ENCODE results near the gene PELO. TPM values are rescaled to one million over a fixed set of nuclear protein-coding genes. Genes with fewer than 3 reads are reported as not detected.

PELO gene
- total RNA-seq, 2 experiments from 2014 or later: 4.3 to 4.5 TPM

DNA sequence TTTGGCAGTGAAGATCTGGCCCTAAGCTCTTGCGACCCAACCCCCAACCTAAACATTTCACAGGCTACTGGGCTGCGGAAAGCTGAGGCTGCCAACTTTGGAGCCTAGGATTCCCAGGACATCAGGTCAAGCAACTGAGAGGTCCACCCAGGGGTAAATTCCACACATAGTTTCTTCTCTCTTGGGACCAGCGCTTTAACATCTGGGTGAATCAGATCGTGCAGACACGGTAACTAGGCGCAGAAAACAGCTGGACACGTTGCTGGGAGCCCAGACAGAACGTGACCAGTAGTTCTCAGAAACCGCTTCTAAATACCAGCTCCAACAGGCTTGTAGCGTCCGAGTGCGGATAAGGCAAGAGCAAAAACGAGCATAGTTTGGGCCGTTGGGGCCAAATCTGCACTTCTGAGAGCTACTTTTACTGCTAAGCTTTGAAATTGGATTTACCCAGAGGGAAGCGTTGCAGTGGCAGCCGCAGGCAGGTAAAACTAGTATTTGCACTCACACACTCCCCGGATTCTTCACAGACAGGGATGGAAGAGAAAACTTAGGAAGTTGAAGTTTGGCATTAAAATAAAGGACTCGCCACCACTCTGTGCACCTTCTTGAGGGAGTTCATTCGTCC, 11.8 kb downstream of the PELO start:
- H3K4me3 ChIP-seq (ENCODE audit: low read length): peak overlapping the region; percentile 93
- DNase-seq: no peak
- H3K4me1 Mint-ChIP-seq (ENCODE audit: low read depth): peaks cover 66% of the 10 kb centered on the region

GRCh38 chr5:52799983-52800393, 12.3 kb downstream of the PELO start:
- Histone ChIP-seq H3K27ac (ENCODE audit: low read depth in 1 of 2, low read length in 2 of 2) (peak overlapping the region; percentile 46 to 75), H3K4me1 (ENCODE audit: insufficient read depth, low read length) (peaks cover 29% of the 10 kb centered on the region), H3K9me3 (ENCODE audit: control insufficient read depth in 1 of 2, insufficient read depth in 1 of 2, low read length in 2 of 2) (no peaks in the 10 kb centered on the region), H3K36me3 (ENCODE audit: insufficient read depth, low read length) (peaks cover 8% of the 10 kb centered on the region), H3K4me3 (ENCODE audit: low read length) (peak overlapping the region; percentile 93), H3K27me3 (ENCODE audit: control insufficient read depth in 1 of 2, insufficient read depth in 2 of 2, low read length in 2 of 2) (no peaks in the 10 kb centered on the region)
- CTCF ChIA-PET: interaction anchor here (0.7 to 2.8 kb wide), 4 partner anchors 13 to 1717 kb away, joined by 3 to 11 read pairs (median 8); partner anchors contain the start of genes ITGA1, PELO and SNX18
- TF ChIP-seq, protein P1, sequence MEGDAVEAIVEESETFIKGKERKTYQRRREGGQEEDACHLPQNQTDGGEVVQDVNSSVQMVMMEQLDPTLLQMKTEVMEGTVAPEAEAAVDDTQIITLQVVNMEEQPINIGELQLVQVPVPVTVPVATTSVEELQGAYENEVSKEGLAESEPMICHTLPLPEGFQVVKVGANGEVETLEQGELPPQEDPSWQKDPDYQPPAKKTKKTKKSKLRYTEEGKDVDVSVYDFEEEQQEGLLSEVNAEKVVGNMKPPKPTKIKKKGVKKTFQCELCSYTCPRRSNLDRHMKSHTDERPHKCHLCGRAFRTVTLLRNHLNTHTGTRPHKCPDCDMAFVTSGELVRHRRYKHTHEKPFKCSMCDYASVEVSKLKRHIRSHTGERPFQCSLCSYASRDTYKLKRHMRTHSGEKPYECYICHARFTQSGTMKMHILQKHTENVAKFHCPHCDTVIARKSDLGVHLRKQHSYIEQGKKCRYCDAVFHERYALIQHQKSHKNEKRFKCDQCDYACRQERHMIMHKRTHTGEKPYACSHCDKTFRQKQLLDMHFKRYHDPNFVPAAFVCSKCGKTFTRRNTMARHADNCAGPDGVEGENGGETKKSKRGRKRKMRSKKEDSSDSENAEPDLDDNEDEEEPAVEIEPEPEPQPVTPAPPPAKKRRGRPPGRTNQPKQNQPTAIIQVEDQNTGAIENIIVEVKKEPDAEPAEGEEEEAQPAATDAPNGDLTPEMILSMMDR (IDR thresholded peaks at IDR 0.05): no peak
- Mint-ChIP-seq H3K4me3 (peak overlapping the region; percentile 98), H3K9me3 (no peaks in the 10 kb centered on the region), H3K36me3 (ENCODE audit: low read depth) (peaks cover 22% of the 10 kb centered on the region), H3K27ac (peak overlapping the region; percentile 88), H3K4me1 (ENCODE audit: low read depth) (peaks cover 69% of the 10 kb centered on the region), H3K27me3 (no peaks in the 10 kb centered on the region)
- POLR2A ChIA-PET: interaction anchor here (0.6 to 2.8 kb wide), 10 partner anchors 10 to 145 kb away, joined by 3 to 22 read pairs (median 3); partner anchors contain the start of genes ITGA1 and PELO
- ATAC-seq (ENCODE audit: poor library complexity) (peak; percentile 87), DNase-seq (peak; percentile 90 to 98 (median 94))
- intact Hi-C loops (cut with DNase I, micrococcal nuclease): loop anchor here (1.0 to 10.0 kb wide), 3 partner anchors 13 to 1505 kb away; partner anchors contain the start of genes ITGA1 (in 1 of the 2) and PELO (in 1 of the 2)

More for the DNA sequence above, 11.8 kb downstream of the PELO start:
- Mint-ChIP-seq H3K4me3 (peak overlapping the region; percentile 98), H3K27ac (peak overlapping the region; percentile 88), H3K27me3 (no peaks in the 10 kb centered on the region), H3K9me3 (no peaks in the 10 kb centered on the region), H3K36me3 (ENCODE audit: low read depth) (peaks cover 22% of the 10 kb centered on the region)
- intact Hi-C loops (cut with DNase I, micrococcal nuclease): loop anchor here in 1 of 2 experiments (5.0 kb wide), 1 partner anchor 313 kb away; no protein-coding TSS in a partner anchor
- H3K9me3 ChIP-seq (ENCODE audit: control insufficient read depth in 1 of 2, insufficient read depth in 1 of 2, low read length in 2 of 2): no peaks in the 10 kb centered on the region
- ChIA-PET CTCF (interaction anchor here (0.7 to 2.8 kb wide), 4 partner anchors 12 to 1718 kb away, joined by 3 to 11 read pairs (median 8); partner anchors contain the start of genes ITGA1, PELO and SNX18), POLR2A (interaction anchor here (0.6 to 2.8 kb wide), 10 partner anchors 8 to 144 kb away, joined by 3 to 22 read pairs (median 3); partner anchors contain the start of genes ITGA1 and PELO)
- peak overlapping the region; percentile 46 to 75 for H3K27ac ChIP-seq (ENCODE audit: low read depth in 1 of 2, low read length in 2 of 2)
- peaks cover 29% of the 10 kb centered on the region for H3K4me1 ChIP-seq (ENCODE audit: insufficient read depth, low read length)
- H3K36me3 ChIP-seq (ENCODE audit: insufficient read depth, low read length): peaks cover 8% of the 10 kb centered on the region
- TF ChIP-seq, protein P1 (IDR thresholded peaks at IDR 0.05): no peak
- H3K27me3 ChIP-seq (ENCODE audit: control insufficient read depth in 1 of 2, insufficient read depth in 2 of 2, low read length in 2 of 2): no peaks in the 10 kb centered on the region
- peak; percentile 45 for ATAC-seq (ENCODE audit: poor library complexity)

DNA sequence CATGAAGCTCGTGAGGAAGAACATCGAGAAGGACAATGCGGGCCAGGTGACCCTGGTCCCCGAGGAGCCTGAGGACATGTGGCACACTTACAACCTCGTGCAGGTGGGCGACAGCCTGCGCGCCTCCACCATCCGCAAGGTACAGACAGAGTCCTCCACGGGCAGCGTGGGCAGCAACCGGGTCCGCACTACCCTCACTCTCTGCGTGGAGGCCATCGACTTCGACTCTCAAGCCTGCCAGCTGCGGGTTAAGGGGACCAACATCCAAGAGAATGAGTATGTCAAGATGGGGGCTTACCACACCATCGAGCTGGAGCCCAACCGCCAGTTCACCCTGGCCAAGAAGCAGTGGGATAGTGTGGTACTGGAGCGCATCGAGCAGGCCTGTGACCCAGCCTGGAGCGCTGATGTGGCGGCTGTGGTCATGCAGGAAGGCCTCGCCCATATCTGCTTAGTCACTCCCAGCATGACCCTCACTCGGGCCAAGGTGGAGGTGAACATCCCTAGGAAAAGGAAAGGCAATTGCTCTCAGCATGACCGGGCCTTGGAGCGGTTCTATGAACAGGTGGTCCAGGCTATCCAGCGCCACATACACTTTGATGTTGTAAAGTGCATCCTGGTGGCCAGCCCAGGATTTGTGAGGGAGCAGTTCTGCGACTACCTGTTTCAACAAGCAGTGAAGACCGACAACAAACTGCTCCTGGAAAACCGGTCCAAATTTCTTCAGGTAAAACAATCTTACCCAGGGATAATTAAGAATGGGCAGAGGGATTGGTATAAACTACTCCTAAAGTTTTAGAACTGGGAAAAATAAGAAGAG, 12.9 kb downstream of the PELO start:
- peaks cover 69% of the 10 kb centered on the region for H3K4me1 Mint-ChIP-seq (ENCODE audit: low read depth)
- H3K36me3 Mint-ChIP-seq (ENCODE audit: low read depth): peaks cover 22% of the 10 kb centered on the region

More for the DNA sequence above, 12.9 kb downstream of the PELO start:
- Mint-ChIP-seq H3K4me3 (peak overlapping the region; percentile 98), H3K9me3 (no peaks in the 10 kb centered on the region), H3K27me3 (no peaks in the 10 kb centered on the region), H3K27ac (peak overlapping the region; percentile 88)
- H3K27me3 ChIP-seq (ENCODE audit: control insufficient read depth in 1 of 2, insufficient read depth in 2 of 2, low read length in 2 of 2): no peaks in the 10 kb centered on the region
- peaks cover 15% of the 10 kb centered on the region for H3K36me3 ChIP-seq (ENCODE audit: insufficient read depth, low read length)
- H3K4me3 ChIP-seq (ENCODE audit: low read length): peak overlapping the region; percentile 93
- TF ChIP-seq, protein P1 (IDR thresholded peaks at IDR 0.05): no peak
- ChIA-PET POLR2A (interaction anchor here (0.6 to 2.8 kb wide), 7 partner anchors 11 to 145 kb away, joined by 3 to 22 read pairs (median 5); partner anchors contain the start of genes ITGA1 and PELO), CTCF (interaction anchor here (1.5 to 2.8 kb wide), 3 partner anchors 13 to 1717 kb away, joined by 6 to 11 read pairs (median 10); partner anchors contain the start of genes ITGA1, PELO and SNX18)
- peak overlapping the region; percentile 46 to 75 for H3K27ac ChIP-seq (ENCODE audit: low read depth in 1 of 2, low read length in 2 of 2)
- H3K9me3 ChIP-seq (ENCODE audit: control insufficient read depth in 1 of 2, insufficient read depth in 1 of 2, low read length in 2 of 2): no peaks in the 10 kb centered on the region
- intact Hi-C loops (cut with DNase I, micrococcal nuclease): loop anchor here (1.0 to 10.0 kb wide), 2 partner anchors 13 to 1504 kb away; partner anchors contain the start of genes ITGA1 (in 1 of the 2) and PELO (in 1 of the 2)
- DNase-seq (peak in 13 of 14 experiments; percentile 7 to 75 (median 37)), ATAC-seq (ENCODE audit: poor library complexity) (peak; percentile 33)
- peaks cover 29% of the 10 kb centered on the region for H3K4me1 ChIP-seq (ENCODE audit: insufficient read depth, low read length)
